HFF-Myc (cell line): ENCODE results near the gene CHKA.

Source experiments
- DNase-seq: peaks from one replicate; pipeline ENCODE4 v3.0.0-alpha.2; 2011; ENCODE audit warnings: low read depth; ENCODE audit errors: extremely low read depth
- H3K4me3 ChIP-seq: replicated peaks from 2 replicates; pipeline ENCODE4 v1.5.1; 2011; ENCODE audit warnings: low read depth, mild to moderate bottlenecking, control low read depth, low read length
- CTCF ChIP-seq: IDR thresholded peaks from 2 replicates; pipeline ENCODE4 v1.5.1; 2012; ENCODE audit warnings: mild to moderate bottlenecking, low read depth, low read length, control low read depth; ENCODE audit errors: missing control alignments

Gene CHKA

GRCh38 chr11:68048681-68049508 lies 72.3 kb downstream of the CHKA start:
- no peak for DNase-seq
- H3K4me3 ChIP-seq: no peak overlapping the region
- no peak for TF ChIP-seq CTCF

- TF ChIP-seq CTCF: no peak
- no peak for DNase-seq
- H3K4me3 ChIP-seq: no peak overlapping the region
Measured at GRCh38 chr11:68047437-68048290, 73.5 kb downstream of the CHKA start.

GRCh38 chr11:68044898-68045351 lies 76.3 kb downstream of the CHKA start:
- H3K4me3 ChIP-seq: no peak overlapping the region
- no peak for DNase-seq
- TF ChIP-seq CTCF: no peak

GRCh38 chr11:68044145-68044813 lies 76.9 kb downstream of the CHKA start:
- no peak for DNase-seq
- no peak for TF ChIP-seq CTCF
- no peak overlapping the region for H3K4me3 ChIP-seq

- peak; percentile 46 for DNase-seq
- TF ChIP-seq CTCF: no peak
- 0 out of 2 replicates have a peak overlapping the region, but pooled peaks have one; percentile 3 for H3K4me3 ChIP-seq
Measured at GRCh38 chr11:68043349-68044144, 77.6 kb downstream of the CHKA start.

GRCh38 chr11:68043029-68043348 lies 78.2 kb downstream of the CHKA start:
- 0 out of 2 replicates have a peak overlapping the region, but pooled peaks have one; percentile 3 for H3K4me3 ChIP-seq
- no peak for DNase-seq
- TF ChIP-seq CTCF: no peak
